ENCODE results near the gene C3orf18.

GRCh38 chr3:50603261-50604109 is 35.9 kb upstream of the C3orf18 start:
- TF ChIP-seq CTCF (IDR thresholded peaks at IDR 0.05) = no peak
- no peak for TF ChIP-seq POLR2AphosphoS5 (IDR thresholded peaks at IDR 0.05)
- no peak for TF ChIP-seq POLR2A (IDR thresholded peaks at IDR 0.05; ENCODE audit: low read depth)
- no peak for TF ChIP-seq EP300 (IDR thresholded peaks at IDR 0.05)

All from esophagus muscularis mucosa (tissue), 4 donors.